Endothelial cell of umbilical vein (primary cell): ENCODE data around the gene CHRM4. TPM values are rescaled to one million over a fixed set of nuclear protein-coding genes. Genes with fewer than 3 reads are reported as not detected.

ENCODE experiments used
- BruUV-seq: library from RNA; stranded (reverse); fragments of 400-500 nt; replicated peaks from 2 replicates; lab custom pipeline; 2021; lab: Mats Ljungman, UMichigan
- CTCF ChIA-PET: fragments of 300-600, 350-600 bp; sonication (Branson Sonifier 250); formaldehyde crosslinking; loops from one replicate; lab custom pipeline; 2021; ENCODE audit warnings: antibody characterized with exemption, inconsistent platforms; lab: Charles Lee
- POLR2A ChIA-PET: fragments of 300-600, 350-600 bp; sonication (Branson Sonifier 250); formaldehyde crosslinking; loops from one replicate; lab custom pipeline; 2021; ENCODE audit warnings: antibody characterized with exemption, inconsistent platforms; lab: Charles Lee
- DNase-seq: peaks from one replicate; pipeline ENCODE4 v3.0.0-alpha.2; 2011; ENCODE audit warnings: low read depth, low spot score
- FAIRE-seq: peaks from 2 replicates; lab custom pipeline; 2011; peaks lifted over from hg19 to GRCh38; lab: Jason Lieb, UNC
- H2AFZ ChIP-seq: 2 replicates; pipeline ENCODE4 v1.6.0; 2012; ENCODE audit warnings: low read depth, low read length, control low read depth, inconsistent platforms
- H3K27ac ChIP-seq: 2 replicates; pipeline ENCODE4 v1.5.1; 2011; ENCODE audit warnings: low read depth, mild to moderate bottlenecking, control low read depth, low read length, moderate library complexity; ENCODE audit not compliant: insufficient read depth
- H3K27me3 ChIP-seq, 2 experiments: 2 replicates each; pipeline versions ENCODE4 v1.6.0 to v1.6.1; 2011; ENCODE audit warnings: low read length in 2 of 2, mixed read lengths in 1 of 2; ENCODE audit not compliant: control insufficient read depth in 2 of 2, insufficient read depth in 2 of 2
- H3K36me3 ChIP-seq, 2 experiments: 2 replicates in 1 of 2; 3 replicates in 1 of 2; pipeline ENCODE4 v1.5.1; 2011; ENCODE audit warnings: low read length in 2 of 2, mild to moderate bottlenecking in 1 of 2, moderate library complexity in 1 of 2; ENCODE audit not compliant: control insufficient read depth in 2 of 2, insufficient read depth in 2 of 2; ENCODE audit errors: extremely low read depth in 1 of 2
- H3K4me1 ChIP-seq: 3 replicates; pipeline ENCODE4 v1.5.1; 2011; ENCODE audit warnings: mild to moderate bottlenecking, low read length; ENCODE audit not compliant: control insufficient read depth, insufficient read depth; ENCODE audit errors: extremely low read depth
- H3K4me2 ChIP-seq: 2 replicates; pipeline ENCODE4 v1.6.1; 2011; ENCODE audit warnings: low read length, control low read depth, mixed read lengths; ENCODE audit not compliant: insufficient read depth
- H3K4me3 ChIP-seq, 3 experiments: fragments of 200-600 bp in 1 of 3; sonication (generic), shearing (Covaris generic) in 1 of 3; replicated peaks in 1 of 3; 2 replicates each; pipeline ENCODE4 v1.5.1; 2011 to 2016; ENCODE audit warnings: control low read depth in 3 of 3, low read length in 3 of 3, mild to moderate bottlenecking in 2 of 3, inconsistent platforms in 1 of 3, low read depth in 1 of 3, moderate library complexity in 1 of 3; ENCODE audit not compliant: insufficient read depth in 1 of 3
- H3K79me2 ChIP-seq: 2 replicates; pipeline ENCODE4 v1.6.0; 2012; ENCODE audit warnings: low read length, inconsistent platforms; ENCODE audit not compliant: control insufficient read depth, insufficient read depth
- H3K9ac ChIP-seq: replicated peaks from 2 replicates; pipeline ENCODE3; 2011; ENCODE audit warnings: low read length, control low read depth; ENCODE audit not compliant: insufficient read depth; ENCODE audit errors: extremely low read depth
- H3K9me1 ChIP-seq: replicated peaks from 3 replicates; pipeline ENCODE4 v1.6.0; 2011; ENCODE audit warnings: mild to moderate bottlenecking, low read length; ENCODE audit not compliant: control insufficient read depth, insufficient read depth; ENCODE audit errors: extremely low read depth
- H3K9me3 ChIP-seq: replicated peaks from 2 replicates; pipeline ENCODE4 v1.5.1; 2012; ENCODE audit warnings: low read length, inconsistent platforms; ENCODE audit not compliant: control insufficient read depth, insufficient read depth
- H4K20me1 ChIP-seq: replicated peaks from 2 replicates; pipeline ENCODE3; 2011; ENCODE audit warnings: mild to moderate bottlenecking, low read length; ENCODE audit not compliant: control insufficient read depth, insufficient read depth; ENCODE audit errors: extremely low read depth
- CTCF ChIP-seq, 2 donors: IDR thresholded peaks; 1 replicate in 1 of 2; 2 replicates in 1 of 2; pipeline ENCODE4 v1.5.1; 2011; ENCODE audit warnings: low read length in 2 of 2, mild to moderate bottlenecking in 2 of 2, moderate library complexity in 2 of 2, control low read depth in 1 of 2, inconsistent platforms in 1 of 2, low read depth in 1 of 2; ENCODE audit not compliant: insufficient read depth in 1 of 2; ENCODE audit errors: extremely low read depth in 1 of 2
- EZH2 ChIP-seq: IDR thresholded peaks from 2 replicates; pipeline ENCODE4 v1.6.1; 2012; ENCODE audit warnings: borderline replicate concordance, low read depth, mild to moderate bottlenecking, moderate library complexity, low read length, inconsistent platforms; ENCODE audit not compliant: severe bottlenecking
- FOS ChIP-seq: IDR thresholded peaks from 2 replicates; pipeline ENCODE4 v1.6.1; 2011; ENCODE audit warnings: mild to moderate bottlenecking, low read length, moderate library complexity, borderline replicate concordance; ENCODE audit not compliant: insufficient read depth
- GATA2 ChIP-seq: IDR thresholded peaks from 2 replicates; pipeline ENCODE4 v1.7.0; 2011; ENCODE audit warnings: low read depth, mild to moderate bottlenecking, moderate library complexity, mixed read lengths, low read length; ENCODE audit not compliant: insufficient read length, insufficient read depth
- JUN ChIP-seq: IDR thresholded peaks from 2 replicates; pipeline ENCODE4 v1.6.1; 2011; ENCODE audit warnings: borderline replicate concordance, low read depth; ENCODE audit not compliant: insufficient read length, insufficient read depth
- MAX ChIP-seq: IDR thresholded peaks from 2 replicates; pipeline ENCODE4 v1.6.1; 2011; ENCODE audit not compliant: insufficient read depth, insufficient read length
- MYC ChIP-seq: IDR thresholded peaks from one replicate; pipeline ENCODE4 v1.6.1; 2011; ENCODE audit warnings: mild to moderate bottlenecking, low read depth, low read length
- POLR2A ChIP-seq: IDR thresholded peaks from 2 replicates; pipeline ENCODE4 v1.6.1; 2012; ENCODE audit warnings: low read depth, mild to moderate bottlenecking, control low read depth, low read length
- POLR2AphosphoS5 ChIP-seq: IDR thresholded peaks from 2 replicates; pipeline ENCODE4 v1.6.1; 2012; ENCODE audit warnings: low read depth, mild to moderate bottlenecking, control low read depth, low read length, moderate library complexity; ENCODE audit not compliant: insufficient read depth
- dilution Hi-C: fragments of 300-500 bp; cut with MboI; formaldehyde crosslinking; loops from one replicate; pipeline ENCODE4 v1.15.0; 2019; ENCODE audit warnings: low sequenced_read_pairs; ENCODE audit not compliant: extremely low pct_ligation_motif_present
- intact Hi-C: fragments of 100-400 bp; cut with micrococcal nuclease; formaldehyde crosslinking; loops from one replicate; pipeline ENCODE4 v1.10.0; 2022
- polyA plus RNA-seq, 4 experiments: library from polyadenylated mRNA; depleted of rRNA in 3 of 4; stranded (reverse) in 3 of 4; unstranded in 1 of 4; fragments of >200 nt; gene quantifications; 2 replicates each; pipeline versions ENCODE4 v1.2.1 to v1.2.3, GENCODE V29; 2011 to 2012; ENCODE audit warnings: missing spikeins in 1 of 4
- total RNA-seq: library from RNA; stranded (reverse); gene quantifications from 2 replicates; pipeline ENCODE4 v1.2.3, GENCODE V29; 2021

The CHRM4 gene
- total and polyA plus RNA-seq, 2 donors (not counting 3 experiments of a cell fraction or from before 2014, with no cell fraction given): 0.04 to 0.22 TPM

- dilution Hi-C loops: no loop called here
- POLR2A ChIA-PET: no interaction called here
- no peak overlapping the region for H3K4me3 ChIP-seq
These were observed 53.0 kb downstream of the CHRM4 start for GRCh38 chr11:46338636-46338987.

More at GRCh38 chr11:46338636-46338987, 53.0 kb downstream of the CHRM4 start:
- Histone ChIP-seq H3K79me2 (no peaks in the 10 kb centered on the region), H3K9ac (no peak overlapping the region), H4K20me1 (no peaks in the 10 kb centered on the region), H3K4me2 (no peak overlapping the region), H3K36me3 (no peaks in the 10 kb centered on the region), H3K9me1 (no peaks in the 10 kb centered on the region), H2AFZ (peak overlapping the region; percentile 62), H3K27ac (no peak overlapping the region), H3K27me3 (peaks cover 8 to 12% of the 10 kb centered on the region in 2 experiments), H3K4me1 (peaks cover 15% of the 10 kb centered on the region), H3K9me3 (no peaks in the 10 kb centered on the region)
- BruUV-seq: no TSS peak
- CTCF ChIA-PET: interaction anchor here (1.2 to 2.8 kb wide), 4 partner anchors 9 to 31 kb away, joined by 4 to 11 read pairs (median 4); partner anchors contain the start of gene DGKZ
- DNase-seq (no peak), FAIRE-seq (no peak)
- intact Hi-C loops: no loop called here
- TF ChIP-seq EZH2 (no peak), MAX (no peak), JUN (no peak), POLR2AphosphoS5 (no peak), CTCF (IDR thresholded peaks at IDR 0.05; ENCODE audit: extremely low read depth in 1 of 2, insufficient read depth in 1 of 2, low read depth in 1 of 2, low read length in 2 of 2) (no peak), POLR2A (no peak), FOS (no peak), MYC (no peak), GATA2 (no peak)
